HG02981 (cell line): ENCODE measurements around the gene EXOSC2.
A peak's percentile ranks its signal among the peaks of the same experiment; 100 is the strongest.

Source experiments
- ATAC-seq: cut with Tn5 transposase; IDR thresholded peaks from one replicate; pipeline ENCODE4 v1.9.1; 2021; ENCODE audit warnings: mild to moderate bottlenecking, moderate library complexity; ENCODE audit not compliant: unreplicated experiment

The EXOSC2 gene, protein sequence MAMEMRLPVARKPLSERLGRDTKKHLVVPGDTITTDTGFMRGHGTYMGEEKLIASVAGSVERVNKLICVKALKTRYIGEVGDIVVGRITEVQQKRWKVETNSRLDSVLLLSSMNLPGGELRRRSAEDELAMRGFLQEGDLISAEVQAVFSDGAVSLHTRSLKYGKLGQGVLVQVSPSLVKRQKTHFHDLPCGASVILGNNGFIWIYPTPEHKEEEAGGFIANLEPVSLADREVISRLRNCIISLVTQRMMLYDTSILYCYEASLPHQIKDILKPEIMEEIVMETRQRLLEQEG

DNA sequence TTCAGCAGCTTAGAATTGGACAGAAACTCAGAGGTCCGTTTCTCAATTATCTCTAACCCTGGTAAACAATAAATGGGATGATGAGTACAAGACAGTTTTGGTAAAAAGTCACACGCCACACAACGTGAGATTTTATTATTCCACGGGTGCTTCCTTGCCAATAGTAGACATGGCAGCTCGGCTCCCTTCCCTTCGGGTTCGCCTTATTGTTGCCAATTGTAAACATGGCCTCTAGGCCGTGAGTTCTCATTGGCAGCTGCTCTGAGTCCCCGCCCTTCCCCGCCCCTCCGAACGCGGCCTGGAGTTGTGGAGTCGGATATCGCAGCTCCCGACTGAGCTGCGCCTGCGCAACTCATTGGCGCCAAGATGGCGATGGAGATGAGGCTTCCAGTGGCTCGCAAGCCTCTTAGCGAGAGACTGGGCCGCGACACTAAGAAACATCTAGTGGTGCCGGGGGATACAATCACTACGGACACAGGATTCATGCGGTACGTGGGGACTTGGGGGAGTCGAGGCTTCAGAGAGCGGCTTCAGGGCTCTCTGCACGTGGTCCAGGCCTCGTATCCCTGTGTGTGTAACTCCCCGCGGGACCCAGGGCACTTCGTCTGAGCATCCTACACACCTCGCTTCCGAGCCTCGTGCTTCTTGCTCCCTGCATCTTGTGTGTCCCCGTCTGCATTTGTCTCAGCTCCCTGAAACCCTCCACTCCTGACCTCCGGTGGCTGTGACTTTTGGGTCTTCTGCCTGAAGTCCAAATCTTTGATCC lies at the start of gene EXOSC2:
Gene EXOSC2, plus strand, starts transcription at position 355 of the 766 bp plus-strand sequence. Its CDS starts 12 bp downstream, at position 367.
- ATAC-seq = peak; percentile 96

DNA sequence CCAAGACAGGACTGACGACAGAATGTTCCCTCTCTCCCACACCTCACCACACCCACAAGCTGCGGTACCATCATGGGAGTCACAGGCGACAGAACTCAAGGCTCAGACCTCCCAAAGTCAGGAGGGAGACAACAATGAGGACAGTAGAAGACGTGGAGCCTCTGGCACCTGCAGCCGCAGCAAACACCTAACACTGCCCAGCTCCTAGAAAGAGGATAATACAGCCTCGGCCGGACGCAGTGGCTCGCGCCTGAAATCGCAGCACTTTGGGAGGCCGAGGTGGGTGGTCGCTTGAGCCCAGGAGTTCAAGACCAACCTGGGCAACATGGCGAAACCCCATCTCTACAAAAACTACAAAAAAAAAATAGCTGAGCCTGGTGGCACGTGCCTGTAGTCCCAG lies 42.4 kb upstream of the EXOSC2 start:
- no peak for ATAC-seq

DNA sequence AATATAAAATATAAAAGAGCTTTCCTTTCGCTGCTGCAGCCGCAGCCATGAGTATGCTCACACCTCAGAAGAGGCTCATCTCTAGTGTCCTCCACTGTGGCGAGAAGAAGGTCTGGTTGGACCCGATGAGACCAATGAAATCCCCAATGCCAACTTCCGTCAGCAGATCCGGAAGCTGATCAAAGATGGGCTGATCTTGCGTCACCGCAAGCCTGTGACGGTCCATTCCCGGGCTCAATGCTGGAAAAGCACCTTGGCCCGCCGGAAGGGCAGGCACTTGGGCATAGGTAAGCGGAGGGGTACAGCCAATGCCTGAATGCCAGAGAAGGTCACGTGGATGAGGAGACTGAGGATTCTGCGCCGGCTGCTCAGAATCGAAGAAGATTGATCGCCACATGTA lies 41.8 kb upstream of the EXOSC2 start:
- no peak for ATAC-seq

DNA sequence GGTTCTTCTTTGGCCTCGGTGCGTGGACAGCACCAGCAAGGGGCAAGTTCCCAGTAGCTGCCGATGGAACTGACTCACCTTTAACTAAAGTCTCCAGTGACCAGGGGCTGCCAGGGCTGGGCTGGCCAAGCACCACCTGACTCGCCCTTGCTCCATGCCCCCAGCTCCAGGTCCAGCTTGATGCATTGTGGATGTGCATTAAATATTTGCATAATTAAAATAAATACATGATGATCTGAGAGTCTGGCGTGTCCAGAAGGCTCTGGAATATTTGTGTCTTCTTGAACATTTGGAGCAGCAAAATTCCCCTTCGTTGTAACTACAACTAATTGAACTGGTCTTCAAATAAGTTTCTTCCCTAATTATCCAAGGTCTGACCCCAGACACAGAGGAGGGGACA lies 38.7 kb upstream of the EXOSC2 start:
- ATAC-seq = no peak

DNA sequence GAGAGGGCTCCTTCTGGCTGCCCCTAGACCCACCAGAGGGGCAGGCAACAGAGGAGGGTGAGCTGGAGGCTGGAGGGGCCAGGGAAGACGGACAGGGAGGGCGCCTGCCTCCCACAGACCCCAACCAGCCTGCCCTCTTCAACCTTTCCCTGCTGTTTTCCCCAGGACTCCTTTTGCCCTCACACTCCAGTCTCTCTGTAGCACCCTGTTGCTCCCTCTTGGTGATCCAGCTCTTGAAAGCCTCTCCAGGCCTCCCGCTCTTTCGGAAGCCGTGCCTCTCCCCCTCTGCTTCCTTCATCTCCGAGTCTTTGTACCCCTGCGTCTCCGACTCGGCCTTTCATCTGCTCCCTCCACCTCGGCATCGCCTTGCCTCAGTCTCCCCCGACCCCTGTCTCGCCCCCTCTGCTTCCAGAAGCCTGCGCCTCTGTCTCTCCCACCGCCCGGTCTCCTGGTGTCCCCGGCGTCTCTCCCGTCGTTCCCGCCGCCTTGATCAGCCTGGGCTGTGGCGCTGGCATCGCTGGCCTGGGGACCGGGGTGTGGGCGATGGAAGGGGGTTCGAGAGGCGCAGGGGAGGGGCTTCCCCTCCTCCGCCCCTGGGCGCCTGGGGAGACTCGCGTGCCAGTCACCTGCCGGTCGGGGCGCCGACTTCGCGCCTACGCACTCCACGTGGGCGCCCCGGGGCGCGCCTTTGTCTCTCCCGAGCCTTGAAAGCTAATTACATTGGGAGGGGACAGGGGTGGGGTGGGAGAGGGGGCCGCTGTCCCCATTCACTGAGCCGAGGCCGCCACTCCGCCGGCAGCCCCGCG lies 34.5 kb upstream of the EXOSC2 start:
- ATAC-seq = no peak

DNA sequence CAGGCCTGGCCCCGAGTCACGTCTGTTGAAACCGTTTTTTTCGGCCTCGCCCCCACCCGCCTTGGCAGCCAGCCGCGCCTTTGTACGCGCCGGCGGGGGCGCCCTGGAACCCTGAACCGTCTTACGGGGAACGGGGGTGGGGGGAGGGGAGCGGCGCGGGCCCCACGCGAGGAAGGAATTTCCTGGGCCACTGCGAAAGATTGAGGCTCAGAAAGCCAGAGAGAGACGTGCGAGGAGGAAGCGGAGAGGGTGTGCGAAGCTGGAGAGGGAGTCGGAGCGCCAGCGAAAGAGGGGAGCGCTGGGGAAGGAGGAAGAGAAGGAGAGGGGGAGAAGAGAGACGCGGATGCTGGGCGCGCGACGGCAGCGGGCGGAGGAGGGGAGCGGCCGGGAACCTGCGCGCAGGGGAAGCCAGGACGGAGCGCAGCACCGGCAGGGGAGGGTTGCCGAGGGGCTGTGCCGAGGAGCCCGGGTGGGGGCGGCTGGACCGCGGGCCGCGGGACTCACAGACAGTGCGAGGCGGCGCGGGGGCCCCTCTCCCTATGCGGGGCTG lies 33.8 kb upstream of the EXOSC2 start:
- ATAC-seq = no peak

DNA sequence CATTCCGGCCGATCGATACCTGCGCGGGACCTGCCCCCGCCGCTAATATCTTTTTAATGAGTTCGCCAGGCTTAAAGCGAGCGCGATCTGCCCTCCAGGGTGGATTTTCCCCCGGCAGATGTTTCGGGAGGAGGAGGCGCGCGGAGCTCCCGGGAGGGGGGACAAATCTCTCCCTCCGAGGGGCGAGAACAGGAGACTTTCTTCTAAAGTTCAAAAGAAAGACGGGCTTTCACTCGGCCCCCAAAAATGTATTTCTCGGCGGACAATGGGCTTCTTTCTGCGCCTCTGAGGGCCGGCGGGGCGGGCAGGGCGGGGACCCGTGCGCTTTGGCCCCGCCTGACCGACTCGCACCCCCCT lies 33.3 kb upstream of the EXOSC2 start:
- no peak for ATAC-seq

DNA sequence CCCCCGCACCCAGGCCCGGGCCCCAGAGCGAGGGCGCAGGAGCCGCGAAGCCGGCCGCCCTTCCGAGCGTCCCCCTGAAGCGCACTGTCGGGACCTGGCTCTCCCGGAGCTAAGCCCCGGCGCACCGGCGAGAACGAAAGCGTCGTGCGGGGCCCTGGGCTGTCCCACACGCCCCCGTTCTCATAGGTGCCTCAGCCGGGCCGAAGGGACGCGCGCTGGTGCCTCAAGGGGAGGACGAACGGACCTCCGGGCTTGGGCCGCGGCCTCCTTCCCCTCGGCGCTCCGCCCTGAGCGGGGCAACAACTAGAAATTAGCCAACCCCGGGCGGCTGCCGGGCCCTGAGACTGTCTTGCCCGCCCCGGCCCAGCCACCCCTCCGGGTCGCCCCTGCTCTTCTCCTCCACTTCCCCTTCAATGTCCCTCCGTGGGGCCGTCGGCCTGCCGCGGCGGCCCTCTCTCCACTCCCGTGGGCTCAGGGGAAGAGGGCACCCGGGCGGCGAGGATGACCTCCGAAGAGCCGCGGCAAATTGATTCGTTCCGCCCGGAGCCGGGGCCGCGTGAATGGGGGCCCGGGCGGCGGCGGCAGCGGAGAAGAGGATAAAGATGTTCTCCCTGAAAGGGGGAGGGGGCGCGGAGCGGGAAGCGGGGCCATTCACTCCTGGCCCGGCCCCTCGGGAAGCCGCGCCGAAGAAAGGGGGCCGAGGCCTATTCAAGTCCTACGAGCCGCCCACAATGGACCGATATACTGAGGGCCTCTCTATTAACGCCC lies 32.7 kb upstream of the EXOSC2 start:
- no peak for ATAC-seq

DNA sequence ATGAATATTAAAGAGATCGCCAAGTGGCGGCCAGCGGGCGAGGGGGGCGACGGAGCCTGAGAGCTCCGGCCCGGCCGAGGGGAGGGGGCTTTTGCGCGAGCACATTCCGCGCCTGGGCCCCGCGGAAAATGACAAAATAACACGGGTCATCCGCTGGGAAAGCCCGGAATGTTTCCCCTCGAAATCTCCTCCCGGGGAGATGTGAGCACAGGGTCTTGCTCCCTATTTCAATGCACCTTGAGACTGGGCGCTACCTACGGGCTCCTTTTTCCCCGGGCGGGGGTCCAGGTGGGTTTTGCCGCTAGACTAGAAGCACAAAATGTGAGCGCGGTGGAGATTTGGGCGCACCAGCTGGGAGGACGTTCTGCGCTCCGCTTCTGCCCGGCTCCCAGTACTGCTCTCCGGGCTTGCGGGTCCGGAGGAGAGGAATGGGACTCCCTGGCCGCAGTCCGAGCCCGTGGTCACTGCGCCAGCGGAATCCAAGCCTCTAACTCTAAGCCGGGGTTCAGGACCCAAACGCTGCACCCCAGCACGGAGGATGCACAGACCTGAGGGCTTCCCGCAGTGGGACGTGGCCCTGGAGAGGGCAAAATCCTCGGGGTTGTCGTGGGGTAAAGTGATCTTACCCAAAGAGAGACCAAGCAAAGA lies 32.0 kb upstream of the EXOSC2 start:
- no peak for ATAC-seq

DNA sequence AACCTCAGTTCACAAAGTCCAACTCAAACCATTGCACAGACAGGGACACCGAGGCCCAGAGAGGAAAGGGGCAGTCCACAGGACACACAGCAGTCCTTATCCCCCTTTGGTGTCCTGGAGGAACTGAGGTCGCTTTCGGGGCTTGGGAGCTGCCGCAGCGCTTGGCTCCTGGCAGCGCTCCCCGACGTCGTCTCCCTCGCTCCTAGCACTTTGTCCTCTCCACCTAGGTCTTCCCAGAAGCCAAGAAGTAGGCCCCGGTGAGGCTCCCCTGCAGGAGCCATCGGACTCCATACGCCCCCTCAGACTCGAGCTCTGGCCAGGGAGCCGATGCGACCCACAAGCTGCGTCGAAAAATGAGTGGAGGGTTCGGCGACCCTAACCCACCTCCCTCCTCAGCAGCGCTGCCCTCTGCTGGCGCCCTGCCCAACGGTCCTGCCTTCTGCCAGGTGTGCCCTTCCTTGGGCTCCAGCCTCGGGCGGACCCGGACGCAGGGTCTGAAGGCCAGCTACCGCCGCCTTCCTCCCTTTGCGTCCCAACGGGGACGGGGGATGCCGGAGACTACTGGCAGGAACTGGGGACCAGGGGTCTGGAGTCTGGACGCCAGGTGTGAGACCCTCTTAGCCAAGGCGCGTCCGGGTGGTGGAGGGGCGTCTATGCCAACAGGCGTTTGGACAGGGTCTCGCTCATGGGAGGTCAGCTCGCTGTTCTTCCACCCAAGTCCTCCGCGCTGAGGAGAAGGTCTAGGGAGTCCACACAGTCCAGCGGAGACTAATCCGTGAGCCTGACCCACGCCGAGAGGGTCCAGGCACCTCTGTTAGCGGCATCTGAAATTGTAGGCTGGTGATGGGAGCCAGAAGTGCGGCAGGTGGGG lies 31.2 kb upstream of the EXOSC2 start:
- no peak for ATAC-seq

DNA sequence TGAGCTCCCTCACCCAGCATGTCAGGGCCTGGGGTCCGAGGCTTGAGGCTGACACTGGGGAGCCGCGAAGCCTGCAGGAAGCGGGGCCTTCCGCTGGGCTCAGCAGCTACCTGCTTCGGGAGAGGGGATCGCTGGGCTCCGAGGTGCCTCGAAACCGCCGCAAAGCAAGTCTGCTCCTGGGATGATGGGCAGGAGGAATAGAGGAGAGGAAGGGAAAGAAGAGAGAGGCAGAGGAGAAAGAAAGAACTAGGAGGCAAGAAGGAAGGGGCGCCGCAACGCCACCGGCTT lies 30.7 kb upstream of the EXOSC2 start:
- no peak for ATAC-seq

DNA sequence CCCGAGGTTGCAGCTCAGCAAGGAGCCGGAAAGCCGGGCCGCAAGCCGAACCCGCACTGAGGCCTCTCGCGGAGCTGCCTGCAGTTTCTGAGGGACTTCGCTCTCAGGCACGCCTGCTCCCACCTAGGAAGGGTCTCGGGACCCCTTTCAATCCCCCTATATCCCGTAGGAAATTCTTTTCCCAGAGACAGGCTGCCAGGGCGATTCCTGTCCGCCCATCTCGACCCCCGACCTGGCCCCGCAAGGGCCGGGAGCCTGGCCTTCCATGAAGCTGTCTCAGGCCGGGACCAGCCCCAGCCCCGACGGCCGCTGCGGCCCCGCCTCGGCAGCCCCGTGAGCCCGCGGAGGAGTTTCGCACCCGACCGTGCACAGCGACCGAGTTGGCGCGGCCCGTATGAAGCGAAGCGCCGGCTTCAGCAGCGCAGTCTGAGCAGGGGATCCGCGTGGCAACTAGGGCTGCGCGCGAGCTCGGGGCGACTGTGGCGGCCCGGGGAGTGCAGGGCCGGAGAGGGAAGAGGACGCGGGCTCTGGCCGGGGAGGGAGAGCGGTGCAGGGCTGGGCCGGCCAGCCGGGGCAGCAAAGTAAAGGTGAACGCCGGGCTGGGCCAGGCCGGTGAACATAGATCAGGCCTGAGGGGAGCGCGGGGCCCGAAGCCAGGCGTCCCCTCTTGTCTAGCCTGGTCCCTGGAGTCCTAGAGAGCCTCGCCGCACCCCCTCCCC lies 30.2 kb upstream of the EXOSC2 start:
- ATAC-seq = no peak

DNA sequence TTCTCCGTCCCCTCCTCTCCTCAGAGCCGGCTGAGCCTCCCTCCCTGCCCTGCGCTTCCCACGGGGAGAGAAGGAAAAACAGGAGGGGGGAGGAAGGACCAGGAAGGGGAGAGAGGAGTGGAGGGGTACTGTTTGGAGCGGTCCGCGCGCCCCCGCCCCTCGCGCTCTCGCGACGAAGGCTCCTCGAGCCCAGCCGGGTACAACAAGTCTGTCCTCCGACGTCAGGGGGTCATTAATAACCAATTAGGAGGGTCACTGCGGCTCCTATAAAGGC lies 29.7 kb upstream of the EXOSC2 start:
- ATAC-seq = no peak

DNA sequence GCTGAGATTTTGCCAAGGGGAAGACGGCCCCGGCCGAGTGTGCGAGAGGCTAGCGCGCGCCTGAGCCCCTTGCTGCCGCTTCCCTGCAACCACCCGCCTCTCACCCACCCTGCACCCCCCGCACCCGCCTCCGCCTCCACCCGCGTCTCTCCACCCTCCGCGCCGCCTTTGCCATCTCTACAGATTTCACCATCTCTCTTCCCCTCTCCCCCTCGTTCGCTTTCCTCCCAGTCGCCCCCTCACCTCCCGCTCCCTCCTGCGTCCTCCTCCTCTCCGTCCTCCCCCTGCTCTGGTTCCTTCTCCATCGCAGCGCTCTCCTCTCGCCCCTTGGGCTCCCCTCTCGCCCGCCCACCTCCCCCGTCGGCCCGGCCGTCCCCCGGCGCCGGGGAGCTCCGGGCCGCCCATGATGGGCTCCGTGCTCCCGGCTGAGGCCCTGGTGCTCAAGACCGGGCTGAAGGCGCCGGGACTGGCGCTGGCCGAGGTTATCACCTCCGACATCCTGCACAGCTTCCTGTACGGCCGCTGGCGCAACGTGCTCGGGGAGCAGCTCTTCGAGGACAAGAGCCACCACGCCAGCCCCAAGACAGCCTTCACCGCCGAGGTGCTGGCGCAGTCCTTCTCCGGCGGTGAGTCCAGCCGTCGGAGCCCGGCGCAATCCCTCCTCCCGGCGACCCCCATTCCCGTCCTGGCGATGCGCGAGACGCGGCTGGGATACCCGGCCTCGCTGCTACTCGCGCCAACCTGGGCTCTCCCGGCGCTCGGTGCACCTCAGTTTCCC lies 29.1 kb upstream of the EXOSC2 start, which contains the start of gene PRDM12:
Gene PRDM12, plus strand, starts transcription at position 344 of the 778 bp plus-strand sequence. Its CDS starts 60 bp downstream, at position 404.
- no peak for ATAC-seq

DNA sequence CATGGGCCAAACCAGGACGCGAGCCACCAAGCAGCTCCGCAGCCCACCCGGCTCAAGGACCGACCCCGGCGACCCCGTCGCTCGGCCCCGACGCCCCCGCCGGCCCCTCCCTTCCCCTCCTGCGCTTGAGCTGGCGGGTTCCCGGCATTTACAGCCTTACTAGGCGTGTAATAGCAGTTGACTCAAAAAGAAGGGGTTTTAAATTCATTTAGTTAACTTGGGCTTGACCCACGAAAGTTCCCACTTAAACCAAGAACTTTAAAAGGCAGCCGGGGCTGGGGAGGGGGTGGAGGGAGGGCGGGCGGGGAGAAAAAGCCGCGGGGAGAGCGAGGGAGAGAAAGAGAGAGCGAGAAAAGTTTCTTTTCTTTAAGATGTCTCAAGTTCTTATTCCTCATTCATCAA lies 28.6 kb upstream of the EXOSC2 start:
- ATAC-seq = no peak

DNA sequence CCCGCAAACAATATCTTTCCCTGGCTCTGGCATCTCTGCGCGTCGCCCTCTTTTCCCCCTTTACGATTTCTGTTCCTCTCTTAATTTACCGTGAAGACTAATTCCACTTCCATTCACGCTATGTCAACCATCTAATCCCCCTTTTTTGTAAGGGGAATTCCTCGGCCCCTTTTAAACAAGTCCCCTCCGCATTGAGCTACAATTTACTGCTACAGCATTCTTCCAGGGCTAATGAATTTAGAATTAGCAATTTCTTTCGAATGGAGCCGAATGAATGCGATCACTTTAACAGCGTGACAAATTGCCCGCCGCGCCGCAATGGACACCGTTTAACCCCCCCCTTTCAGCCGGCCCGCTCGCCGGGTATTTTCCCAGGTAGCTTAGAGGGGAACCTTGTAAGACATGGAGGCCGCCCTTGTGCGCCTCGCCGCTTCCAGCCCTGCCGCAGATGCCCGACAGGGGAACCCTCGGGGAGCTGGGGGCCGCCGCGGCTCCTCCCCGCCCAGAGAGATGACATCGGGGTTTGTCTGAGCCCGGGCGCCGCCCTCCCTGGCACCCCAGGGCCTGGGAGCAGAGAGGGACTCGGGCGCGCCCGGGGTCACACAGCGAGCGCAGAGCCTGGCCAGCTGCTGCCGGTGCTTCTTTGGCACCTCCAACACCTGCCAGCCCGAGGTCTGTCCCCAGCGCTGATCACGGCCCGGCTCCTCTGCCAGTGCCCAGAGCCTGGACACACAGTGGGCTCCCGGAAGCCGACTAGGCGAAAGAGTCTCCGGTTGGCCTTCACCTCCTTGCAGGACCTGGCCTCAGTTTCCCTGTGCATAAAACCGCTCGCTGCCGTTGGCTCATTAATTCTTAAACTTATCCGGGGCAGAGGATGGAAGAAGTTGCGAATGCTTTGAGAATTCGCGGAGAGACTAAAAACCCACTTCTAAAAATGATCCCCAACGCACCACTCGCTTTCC lies 27.9 kb upstream of the EXOSC2 start:
- no peak for ATAC-seq
